Measurements from ENCODE around the gene MAZ. TPM values are rescaled to one million over a fixed set of nuclear protein-coding genes. Genes with fewer than 3 reads are reported as not detected.
"Not testable (repeated sequence)": the region's sequence is repeated elsewhere in the genome, so short reads cannot be mapped to it uniquely, and the experiment has no call there.

The MAZ gene
- total RNA-seq, 2 donors from 2014 or later: 242 to 254 TPM

DNA sequence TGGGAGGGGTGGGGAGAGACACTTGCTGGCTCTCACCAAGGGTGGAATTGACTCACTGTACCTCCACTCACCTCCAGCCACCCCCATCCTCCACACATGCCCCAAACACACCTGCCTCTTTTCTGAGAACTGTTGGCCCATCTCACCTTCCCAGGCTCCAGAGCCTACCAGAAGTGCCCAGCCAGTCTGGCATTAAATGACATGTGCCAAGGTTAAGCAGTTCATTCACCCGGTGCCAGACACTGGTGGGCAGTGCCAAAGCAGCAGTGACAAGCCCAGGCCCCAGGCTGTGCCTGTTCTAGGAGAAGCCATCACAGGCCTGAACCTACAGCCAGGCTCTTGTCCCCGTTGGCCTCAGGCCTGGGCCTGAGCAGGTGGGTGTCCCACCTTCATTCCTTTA, 25.2 kb downstream of the MAZ start:
- H3K36me3 Mint-ChIP-seq (ENCODE audit: low read depth): peaks cover 7% of the 10 kb centered on the region
- peak overlapping the region; percentile 72 for H3K27ac Mint-ChIP-seq
- H3K9me3 ChIP-seq (ENCODE audit: control insufficient read depth, low read length, poor library complexity, severe bottlenecking): no peaks in the 10 kb centered on the region
- ATAC-seq (no peak), DNase-seq (no peak)
- no peak overlapping the region for H3K4me3 Mint-ChIP-seq
- peaks cover 23% of the 10 kb centered on the region for H3K4me1 Mint-ChIP-seq
- H3K27me3 Mint-ChIP-seq: no peaks in the 10 kb centered on the region

DNA sequence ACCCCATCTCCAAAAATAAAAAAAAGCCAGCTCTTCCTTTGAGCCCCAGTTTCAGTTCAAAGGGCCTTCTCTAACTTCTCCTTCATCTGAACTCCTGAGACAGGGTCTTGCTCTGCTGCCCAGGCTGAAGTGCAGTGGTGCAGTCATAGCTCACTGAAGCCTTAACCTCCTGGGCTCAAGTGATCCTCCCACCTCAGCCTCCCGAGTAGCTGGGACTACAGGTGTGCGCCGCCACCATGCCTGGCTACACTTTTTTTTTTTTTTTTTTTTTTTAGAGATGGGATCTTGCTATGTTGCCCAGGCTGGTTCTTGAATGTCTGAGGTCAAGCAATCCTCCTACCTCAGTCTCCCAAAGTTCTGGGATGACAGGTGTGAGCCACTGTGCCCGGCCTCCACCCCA, 26.9 kb downstream of the MAZ start:
- not testable (repeated sequence) for H3K9me3 ChIP-seq (ENCODE audit: control insufficient read depth, low read length, poor library complexity, severe bottlenecking); H3K36me3 Mint-ChIP-seq (ENCODE audit: low read depth); H3K4me3 Mint-ChIP-seq; H3K27ac Mint-ChIP-seq; H3K4me1 Mint-ChIP-seq; DNase-seq; H3K27me3 Mint-ChIP-seq; ATAC-seq

DNA sequence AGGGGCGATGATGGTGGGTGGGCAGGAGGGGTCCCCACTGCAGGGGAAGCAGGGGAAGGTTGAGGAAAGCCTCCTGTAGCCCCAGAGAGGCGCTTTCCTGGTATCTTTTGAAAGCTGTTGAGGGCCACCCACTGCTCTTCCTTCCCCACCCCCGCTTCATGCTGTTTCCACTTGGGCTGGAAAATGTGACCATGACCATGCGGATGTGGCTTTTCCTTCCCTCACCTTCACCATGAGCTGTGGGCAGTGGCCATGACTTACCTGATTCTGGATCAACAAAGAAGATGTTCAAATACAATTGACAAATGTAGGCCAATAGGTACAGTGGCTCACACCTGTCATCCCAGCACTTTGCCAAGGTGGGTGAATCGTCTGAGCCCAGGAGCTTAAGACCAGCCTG, 27.8 kb downstream of the MAZ start:
- Mint-ChIP-seq H3K4me1 (peaks cover 9% of the 10 kb centered on the region), H3K36me3 (ENCODE audit: low read depth) (peaks cover 7% of the 10 kb centered on the region), H3K27me3 (no peaks in the 10 kb centered on the region), H3K4me3 (no peak overlapping the region), H3K27ac (no peak overlapping the region)
- DNase-seq (no peak), ATAC-seq (no peak)
- no peaks in the 10 kb centered on the region for H3K9me3 ChIP-seq (ENCODE audit: control insufficient read depth, low read length, poor library complexity, severe bottlenecking)

DNA sequence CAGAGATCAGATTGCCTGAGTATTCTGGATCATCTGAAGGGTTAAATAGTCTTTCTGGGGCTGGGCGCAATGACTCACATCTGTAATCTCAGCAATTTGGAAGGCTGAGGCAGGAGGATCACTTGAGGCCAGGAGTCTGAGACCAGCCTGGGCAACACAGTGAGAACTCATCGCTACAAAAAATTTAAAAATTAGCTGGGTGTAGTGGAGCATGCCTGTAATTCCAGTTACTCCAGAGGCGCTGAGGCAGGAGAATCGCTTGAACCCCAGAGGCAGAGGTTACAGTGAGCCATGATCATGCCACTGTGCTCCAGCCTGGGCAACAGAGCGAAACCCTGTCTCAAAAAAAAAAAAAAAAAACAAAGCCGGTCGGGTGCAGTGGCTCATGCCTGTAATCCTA, 29.6 kb downstream of the MAZ start:
- H3K9me3 ChIP-seq (ENCODE audit: control insufficient read depth, low read length, poor library complexity, severe bottlenecking): no peaks in the 10 kb centered on the region
- H3K4me1 Mint-ChIP-seq: peaks cover 8% of the 10 kb centered on the region
- H3K27me3 Mint-ChIP-seq: no peaks in the 10 kb centered on the region
- peaks cover 7% of the 10 kb centered on the region for H3K36me3 Mint-ChIP-seq (ENCODE audit: low read depth)
- no peak overlapping the region for H3K4me3 Mint-ChIP-seq
- ATAC-seq (no peak), DNase-seq (no peak)
- H3K27ac Mint-ChIP-seq: no peak overlapping the region

DNA sequence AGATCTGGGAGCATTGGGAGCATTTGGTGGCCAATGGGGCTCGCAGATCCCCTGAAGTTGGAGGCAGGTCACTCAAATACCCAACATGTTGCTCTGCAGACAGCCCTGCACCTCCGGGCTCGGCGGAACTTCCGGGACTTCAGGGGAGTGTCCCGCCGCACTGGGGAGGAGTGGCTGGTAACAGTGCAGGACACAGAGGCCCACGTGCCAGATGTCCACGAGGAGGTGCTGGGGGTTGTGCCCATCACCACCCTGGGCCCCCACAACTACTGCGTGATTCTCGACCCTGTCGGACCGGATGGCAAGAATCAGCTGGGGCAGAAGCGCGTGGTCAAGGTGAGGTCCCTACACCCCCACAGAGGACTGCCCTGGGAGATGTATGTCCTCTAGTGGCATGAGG, 30.3 kb downstream of the MAZ start:
- Mint-ChIP-seq H3K36me3 (ENCODE audit: low read depth) (peaks cover 9% of the 10 kb centered on the region), H3K27me3 (no peaks in the 10 kb centered on the region), H3K4me3 (no peak overlapping the region), H3K4me1 (peaks cover 10% of the 10 kb centered on the region), H3K27ac (peak overlapping the region; percentile 11)
- ATAC-seq (no peak), DNase-seq (no peak)
- H3K9me3 ChIP-seq (ENCODE audit: control insufficient read depth, low read length, poor library complexity, severe bottlenecking): no peaks in the 10 kb centered on the region

DNA sequence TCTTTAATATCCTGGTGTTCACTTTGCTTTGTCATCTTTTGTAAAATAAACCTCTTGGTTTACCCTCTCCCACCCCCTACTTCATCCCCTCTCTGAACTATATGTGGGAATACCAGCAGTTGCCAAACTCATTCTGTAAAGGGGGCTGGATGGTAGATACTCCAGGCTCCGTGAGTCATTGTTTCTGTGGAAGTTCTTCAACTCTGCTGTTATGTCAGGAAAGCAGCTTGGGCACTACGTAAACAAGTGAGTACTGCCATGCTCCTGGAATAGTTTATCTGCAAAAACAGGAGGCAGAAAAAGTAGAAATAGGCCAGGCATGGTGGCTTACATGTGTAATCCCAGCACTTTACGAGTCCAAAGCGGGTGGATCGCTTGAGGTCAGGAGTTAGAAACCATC, 31.5 kb downstream of the MAZ start:
- ATAC-seq: no peak
- H3K36me3 Mint-ChIP-seq (ENCODE audit: low read depth): peaks cover 4% of the 10 kb centered on the region
- no peaks in the 10 kb centered on the region for H3K9me3 ChIP-seq (ENCODE audit: control insufficient read depth, low read length, poor library complexity, severe bottlenecking)
- no peak for DNase-seq
- no peaks in the 10 kb centered on the region for H3K27me3 Mint-ChIP-seq
- peaks cover 6% of the 10 kb centered on the region for H3K4me1 Mint-ChIP-seq
- H3K4me3 Mint-ChIP-seq: no peak overlapping the region
- no peak overlapping the region for H3K27ac Mint-ChIP-seq

DNA sequence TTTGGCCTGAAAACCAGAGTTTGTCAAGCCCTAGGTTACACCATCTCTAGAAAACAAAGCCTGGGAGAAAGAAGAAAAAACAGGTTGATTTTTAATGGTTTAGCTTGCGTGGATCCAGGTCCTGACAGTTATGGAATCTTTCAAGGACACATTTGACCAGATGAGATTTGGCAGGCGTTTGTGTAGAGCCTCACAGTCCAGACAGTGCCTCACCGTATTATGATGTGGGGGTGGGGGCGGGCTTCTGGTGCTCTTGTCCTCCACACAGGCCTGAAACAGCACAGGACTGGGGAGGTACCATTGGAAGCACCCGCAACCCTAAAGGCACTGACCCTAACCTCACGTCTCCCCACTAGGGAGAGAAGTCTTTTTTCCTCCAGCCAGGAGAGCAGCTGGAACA, 33.5 kb downstream of the MAZ start:
- no peaks in the 10 kb centered on the region for H3K9me3 ChIP-seq (ENCODE audit: control insufficient read depth, low read length, poor library complexity, severe bottlenecking)
- peaks cover 4% of the 10 kb centered on the region for H3K36me3 Mint-ChIP-seq (ENCODE audit: low read depth)
- H3K4me1 Mint-ChIP-seq: peaks cover 6% of the 10 kb centered on the region
- H3K27ac Mint-ChIP-seq: peak overlapping the region; percentile 24
- ATAC-seq (no peak), DNase-seq (no peak)
- no peaks in the 10 kb centered on the region for H3K27me3 Mint-ChIP-seq
- no peak overlapping the region for H3K4me3 Mint-ChIP-seq

DNA sequence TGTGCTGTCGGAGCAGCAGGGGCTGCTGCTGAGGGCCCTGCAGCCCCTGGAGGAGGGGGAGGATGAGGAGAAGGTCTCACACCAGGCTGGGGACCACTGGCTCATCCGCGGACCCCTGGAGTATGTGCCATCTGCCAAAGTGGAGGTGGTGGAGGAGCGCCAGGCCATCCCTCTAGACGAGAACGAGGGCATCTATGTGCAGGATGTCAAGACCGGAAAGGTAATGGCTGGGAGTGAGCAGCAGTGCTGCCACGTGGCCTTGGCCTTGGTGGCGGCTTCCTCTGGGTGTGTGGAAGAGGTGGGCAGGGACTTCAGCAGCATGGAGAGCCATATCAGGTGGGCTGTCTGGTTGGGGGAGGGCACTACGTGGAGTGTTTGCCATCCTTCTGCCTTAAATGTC, 33.9 kb downstream of the MAZ start:
- no peak overlapping the region for H3K27ac Mint-ChIP-seq
- no peak for DNase-seq

DNA sequence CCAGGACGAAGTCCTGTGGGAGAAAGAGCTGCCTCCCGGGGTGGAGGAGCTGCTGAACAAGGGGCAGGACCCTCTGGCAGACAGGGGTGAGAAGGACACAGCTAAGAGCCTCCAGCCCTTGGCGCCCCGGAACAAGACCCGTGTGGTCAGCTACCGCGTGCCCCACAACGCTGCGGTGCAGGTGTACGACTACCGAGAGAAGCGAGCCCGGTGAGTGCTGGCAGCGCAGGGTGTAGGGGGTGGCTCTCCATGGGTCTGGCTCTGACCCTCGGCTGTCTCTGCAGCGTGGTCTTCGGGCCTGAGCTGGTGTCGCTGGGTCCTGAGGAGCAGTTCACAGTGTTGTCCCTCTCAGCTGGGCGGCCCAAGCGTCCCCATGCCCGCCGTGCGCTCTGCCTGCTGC, 35.3 kb downstream of the MAZ start:
- H3K27ac Mint-ChIP-seq: no peak overlapping the region
- H3K27me3 Mint-ChIP-seq: no peaks in the 10 kb centered on the region
- H3K36me3 Mint-ChIP-seq (ENCODE audit: low read depth): peaks cover 7% of the 10 kb centered on the region
- ATAC-seq (no peak), DNase-seq (no peak)
- H3K4me3 Mint-ChIP-seq: no peak overlapping the region
- no peaks in the 10 kb centered on the region for H3K9me3 ChIP-seq (ENCODE audit: control insufficient read depth, low read length, poor library complexity, severe bottlenecking)
- H3K4me1 Mint-ChIP-seq: peaks cover 9% of the 10 kb centered on the region

More for the DNA sequence above, 33.9 kb downstream of the MAZ start:
- Mint-ChIP-seq H3K36me3 (ENCODE audit: low read depth) (peaks cover 6% of the 10 kb centered on the region), H3K27me3 (no peaks in the 10 kb centered on the region), H3K4me3 (no peak overlapping the region), H3K4me1 (peaks cover 6% of the 10 kb centered on the region)
- no peak for ATAC-seq
- no peaks in the 10 kb centered on the region for H3K9me3 ChIP-seq (ENCODE audit: control insufficient read depth, low read length, poor library complexity, severe bottlenecking)

DNA sequence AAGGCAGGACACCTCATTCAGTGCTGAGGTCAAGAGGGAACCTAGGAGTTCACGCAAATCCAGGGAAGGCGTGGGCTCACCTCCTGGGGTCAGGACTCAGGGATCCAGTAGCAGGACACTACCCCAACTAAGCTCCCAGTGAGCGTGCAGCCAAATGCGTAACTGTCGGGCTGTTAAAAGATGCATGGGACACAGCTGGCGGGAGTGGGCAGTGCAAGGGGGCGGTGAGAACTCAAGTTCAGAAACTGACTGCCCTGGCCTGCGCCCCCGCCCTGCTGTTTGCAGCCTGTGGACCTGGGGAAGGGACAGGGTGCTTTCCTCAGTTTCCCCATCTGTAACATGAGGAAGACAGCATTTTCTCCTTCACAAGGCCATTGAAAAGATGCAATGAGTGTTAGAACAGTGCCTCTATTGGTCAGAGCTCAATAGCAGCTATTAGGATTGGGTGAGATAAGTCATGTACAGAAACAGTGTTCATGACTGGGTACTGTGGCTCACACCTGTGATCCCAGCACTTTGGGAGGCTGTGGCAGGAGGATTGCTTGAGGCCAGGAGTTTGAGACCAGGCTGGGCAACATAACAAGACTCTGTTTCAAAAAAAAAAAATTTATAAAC, 36.5 kb downstream of the MAZ start:
- no peak for DNase-seq
- Mint-ChIP-seq H3K27me3 (no peaks in the 10 kb centered on the region), H3K27ac (no peak overlapping the region), H3K36me3 (ENCODE audit: low read depth) (peaks cover 9% of the 10 kb centered on the region), H3K4me1 (peaks cover 9% of the 10 kb centered on the region), H3K4me3 (no peak overlapping the region)
- no peaks in the 10 kb centered on the region for H3K9me3 ChIP-seq (ENCODE audit: control insufficient read depth, low read length, poor library complexity, severe bottlenecking)
- ATAC-seq: no peak

DNA sequence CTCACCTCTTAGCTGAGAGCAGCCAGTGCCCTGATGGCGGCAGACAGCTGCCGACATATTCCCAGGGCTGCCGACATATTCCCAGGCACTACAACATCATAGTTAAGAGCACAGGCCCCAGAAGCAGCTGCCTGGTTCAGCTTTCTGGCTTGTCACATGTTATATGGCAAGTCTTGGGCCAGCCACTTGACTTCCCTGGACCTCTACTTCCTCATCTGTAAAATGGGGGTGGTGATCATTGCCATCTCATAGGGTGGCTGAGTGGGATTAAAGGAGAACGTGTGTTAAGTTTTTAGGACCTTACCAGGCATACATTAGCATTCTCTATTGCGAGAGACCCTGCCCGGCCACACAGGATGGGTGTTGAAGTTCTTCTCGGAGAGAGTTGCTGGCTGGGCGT, 37.6 kb downstream of the MAZ start:
- Mint-ChIP-seq H3K27me3 (no peaks in the 10 kb centered on the region), H3K36me3 (ENCODE audit: low read depth) (peaks cover 9% of the 10 kb centered on the region), H3K27ac (no peak overlapping the region), H3K4me3 (no peak overlapping the region), H3K4me1 (peaks cover 12% of the 10 kb centered on the region)
- ATAC-seq: no peak
- no peak for DNase-seq
- no peaks in the 10 kb centered on the region for H3K9me3 ChIP-seq (ENCODE audit: control insufficient read depth, low read length, poor library complexity, severe bottlenecking)

DNA sequence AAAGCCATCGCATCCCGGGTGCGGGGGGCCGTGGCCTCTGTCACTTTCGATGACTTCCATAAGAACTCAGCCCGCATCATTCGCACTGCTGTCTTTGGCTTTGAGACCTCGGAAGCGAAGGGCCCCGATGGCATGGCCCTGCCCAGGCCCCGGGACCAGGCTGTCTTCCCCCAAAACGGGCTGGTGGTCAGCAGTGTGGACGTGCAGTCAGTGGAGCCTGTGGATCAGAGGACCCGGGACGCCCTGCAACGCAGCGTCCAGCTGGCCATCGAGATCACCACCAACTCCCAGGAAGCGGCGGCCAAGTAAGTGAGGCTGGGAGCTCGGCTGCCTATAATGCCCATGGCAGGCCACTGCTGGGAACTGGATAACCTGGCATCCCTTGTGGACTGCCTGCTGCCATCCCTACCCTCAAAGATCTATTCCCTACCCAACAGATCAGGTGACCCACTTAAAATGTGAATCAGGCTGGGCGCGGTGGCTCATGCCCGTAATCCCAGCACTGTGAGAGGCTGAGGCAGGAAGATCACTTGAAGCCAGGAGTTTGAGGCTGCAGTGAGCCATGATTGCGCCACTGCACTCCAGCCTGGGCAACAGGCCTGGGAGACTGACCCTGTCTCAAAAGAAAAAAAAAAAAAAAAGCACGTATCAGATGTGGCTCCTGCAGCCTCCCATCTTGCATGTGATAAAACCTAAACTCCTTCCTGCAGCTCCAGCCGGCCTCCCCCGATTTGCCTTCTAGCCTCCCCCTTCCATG, 38.4 kb downstream of the MAZ start:
- no peaks in the 10 kb centered on the region for H3K27me3 Mint-ChIP-seq
- H3K27ac Mint-ChIP-seq: peak overlapping the region; percentile 45
- H3K36me3 Mint-ChIP-seq (ENCODE audit: low read depth): peaks cover 9% of the 10 kb centered on the region
- ATAC-seq: no peak
- no peak for DNase-seq
- H3K9me3 ChIP-seq (ENCODE audit: control insufficient read depth, low read length, poor library complexity, severe bottlenecking): no peaks in the 10 kb centered on the region
- peaks cover 8% of the 10 kb centered on the region for H3K4me1 Mint-ChIP-seq
- no peak overlapping the region for H3K4me3 Mint-ChIP-seq

DNA sequence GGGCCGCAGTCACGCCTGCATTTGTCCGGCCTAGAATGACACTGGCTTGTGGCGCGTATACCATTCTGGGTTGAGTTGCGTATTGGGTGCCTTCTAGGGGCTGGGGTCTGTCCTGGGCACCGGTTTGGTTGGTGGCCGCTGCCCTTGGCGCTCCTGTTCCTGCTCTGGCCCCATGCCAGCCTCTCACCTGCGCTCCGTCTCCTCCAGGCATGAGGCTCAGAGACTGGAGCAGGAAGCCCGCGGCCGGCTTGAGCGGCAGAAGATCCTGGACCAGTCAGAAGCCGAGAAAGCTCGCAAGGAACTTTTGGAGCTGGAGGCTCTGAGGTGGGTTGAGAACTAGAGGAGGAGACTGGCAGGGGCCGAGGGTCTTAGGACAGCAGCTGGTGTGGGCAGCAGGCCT, 39.3 kb downstream of the MAZ start:
- Mint-ChIP-seq H3K27ac (peak overlapping the region; percentile 45), H3K4me3 (no peak overlapping the region), H3K36me3 (ENCODE audit: low read depth) (peaks cover 9% of the 10 kb centered on the region), H3K27me3 (no peaks in the 10 kb centered on the region), H3K4me1 (peaks cover 12% of the 10 kb centered on the region)
- no peak for ATAC-seq
- no peaks in the 10 kb centered on the region for H3K9me3 ChIP-seq (ENCODE audit: control insufficient read depth, low read length, poor library complexity, severe bottlenecking)
- DNase-seq: no peak
